Measurements from ENCODE around the gene TGM2.

TGM2 gene

GRCh38 chr20:38130687-38131587 lies 34.1 kb downstream of the TGM2 start:
- no peak for DNase-seq

DNA sequence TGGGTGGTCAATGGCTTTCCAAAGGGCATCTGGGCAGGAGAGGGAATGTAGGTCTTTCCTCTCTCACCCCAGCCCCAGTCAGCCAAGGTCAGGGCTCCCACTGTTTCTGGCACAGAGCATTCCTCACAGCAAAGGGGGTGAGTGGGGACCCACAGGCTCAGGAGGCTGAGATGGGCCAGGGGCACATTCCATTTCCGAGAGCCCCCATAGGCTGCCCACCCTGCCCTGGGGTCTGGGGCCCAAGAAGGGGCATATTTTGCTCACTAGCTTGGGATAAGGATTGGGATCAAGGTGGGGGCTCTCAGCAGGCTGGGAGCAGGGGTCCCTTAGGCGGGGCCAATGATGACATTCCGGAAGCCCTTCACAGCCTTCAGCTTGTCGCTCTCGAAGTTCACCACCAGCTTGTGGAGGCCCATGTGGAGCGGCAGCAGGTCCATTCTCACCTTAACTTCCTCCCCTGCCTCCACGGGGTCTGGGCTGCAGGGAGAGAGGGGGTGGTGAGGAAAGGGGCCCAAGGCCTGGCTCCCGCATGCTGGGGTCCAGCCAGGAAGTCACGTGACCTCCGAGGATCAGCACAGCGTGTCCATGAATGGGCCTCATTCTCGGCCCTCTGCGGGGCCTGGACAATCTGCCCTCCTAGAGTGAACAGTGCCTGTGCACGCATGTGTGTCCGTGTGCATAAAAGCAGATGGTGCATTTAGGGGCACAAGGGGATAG lies 35.0 kb downstream of the TGM2 start:
- DNase-seq: no peak

DNA sequence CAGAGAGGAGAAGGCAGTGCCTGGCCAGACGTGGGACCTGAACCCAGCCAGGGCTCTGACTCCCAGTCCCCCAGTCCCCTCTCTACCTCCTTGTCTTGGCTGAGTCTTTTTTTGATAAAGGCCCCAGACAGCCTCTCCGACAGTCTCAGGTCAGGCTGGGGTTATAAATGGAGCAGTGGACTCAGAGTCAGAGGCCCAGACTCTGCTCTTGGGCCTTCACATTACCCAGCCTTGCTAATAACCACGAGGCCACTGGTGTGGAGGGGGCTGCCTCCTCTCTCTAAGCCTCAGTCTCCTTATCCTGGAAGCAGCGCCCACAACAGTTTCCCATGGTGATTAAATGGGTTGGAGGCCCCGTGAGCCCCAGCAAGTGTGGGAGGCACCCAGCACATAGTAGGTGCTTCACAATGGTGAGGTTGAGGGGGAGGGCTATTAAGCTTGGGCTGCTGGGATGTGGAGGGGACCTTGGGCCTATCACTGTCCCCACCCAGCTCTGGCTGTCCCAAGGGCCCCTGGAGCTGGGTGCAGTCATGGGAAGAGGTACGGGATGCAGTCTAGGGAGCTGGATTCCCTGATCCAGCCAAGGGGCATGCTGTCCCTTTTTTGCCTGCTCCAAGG lies 35.7 kb downstream of the TGM2 start:
- DNase-seq: no peak

DNA sequence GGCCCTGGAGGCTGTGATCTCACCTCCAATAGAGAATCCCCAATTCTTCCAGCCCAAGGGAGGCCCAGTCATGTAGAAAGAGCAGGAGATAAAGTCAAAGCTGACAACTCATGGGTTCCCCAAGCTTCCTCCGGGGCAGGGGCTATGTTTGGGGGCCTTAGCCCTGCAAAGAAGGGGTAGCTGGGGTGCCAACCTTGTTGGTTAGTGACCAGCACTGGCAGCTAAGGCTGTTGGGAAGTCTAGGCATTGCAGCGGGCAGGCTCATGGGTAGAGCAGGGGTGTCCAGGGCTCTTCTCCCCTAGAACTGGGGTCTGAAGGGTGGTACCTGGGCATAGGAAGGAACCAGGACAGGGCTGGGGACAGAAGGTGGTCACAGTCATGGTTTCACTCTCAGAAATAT lies 36.4 kb downstream of the TGM2 start:
- no peak for DNase-seq

DNA sequence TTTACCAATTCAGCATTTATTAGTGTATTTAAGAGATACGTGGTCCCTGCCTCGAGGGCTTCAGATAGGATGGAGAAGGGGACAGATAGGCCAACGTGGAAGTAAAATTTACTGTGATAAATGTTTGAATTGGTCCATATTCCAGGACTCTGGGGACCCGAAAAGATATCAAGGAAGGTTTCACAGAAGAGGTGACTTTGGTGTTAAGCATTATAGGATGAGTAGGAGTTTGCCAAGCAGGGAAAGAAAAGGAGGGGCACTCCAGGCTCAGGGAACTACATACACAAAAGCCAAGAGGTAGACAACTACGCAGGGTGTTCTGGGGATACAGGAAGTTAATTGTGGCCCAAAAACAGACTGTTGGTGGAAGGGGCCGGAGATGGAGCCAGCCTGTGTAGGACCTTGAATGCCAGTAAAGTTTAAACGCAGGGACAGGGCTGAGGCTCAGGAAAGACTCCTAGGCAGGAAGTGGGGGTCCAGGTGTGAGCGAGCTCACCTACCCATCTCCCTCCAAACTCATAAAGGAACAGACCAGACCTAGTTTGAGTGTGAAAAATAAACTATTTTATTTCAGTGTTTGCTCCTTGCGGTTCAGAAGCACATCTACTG lies 37.0 kb downstream of the TGM2 start:
- DNase-seq: no peak

DNA sequence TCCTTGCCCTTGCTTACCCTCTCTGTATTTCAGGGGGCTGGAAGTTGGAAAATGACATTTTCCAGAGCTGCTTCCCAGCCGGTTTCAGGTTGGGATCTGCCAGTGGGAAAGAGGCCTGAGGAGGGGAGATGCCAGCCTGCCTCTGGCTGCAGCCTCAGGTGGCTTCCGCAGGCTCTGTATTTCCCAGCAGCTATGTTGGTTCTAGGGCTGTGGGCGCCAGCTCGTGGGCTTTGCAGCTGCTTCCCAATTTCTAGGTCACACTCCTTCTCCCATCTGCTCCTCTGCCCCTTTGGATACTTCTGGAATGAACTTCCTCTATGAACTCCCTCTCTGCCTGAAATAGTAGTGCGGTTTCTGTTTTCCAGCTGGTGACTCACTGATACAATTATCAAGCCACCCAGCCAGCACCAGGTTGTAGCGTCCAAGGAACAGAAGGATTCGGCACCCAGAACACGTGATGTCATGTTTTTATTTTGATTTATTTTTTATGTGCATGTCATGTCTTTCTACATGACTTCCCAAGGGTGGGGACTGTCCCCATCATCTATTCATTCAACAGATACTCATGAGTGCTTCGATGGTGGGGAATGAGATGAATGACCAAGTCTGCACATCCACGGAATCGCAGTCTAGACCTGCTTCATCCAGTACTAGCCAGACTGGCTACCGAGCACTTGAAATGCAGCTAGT lies 38.0 kb downstream of the TGM2 start:
- no peak for DNase-seq

GRCh38 chr20:38126146-38126921 lies 38.7 kb downstream of the TGM2 start:
- DNase-seq: no peak

GRCh38 chr20:38125157-38126056 lies 39.7 kb downstream of the TGM2 start:
- DNase-seq: no peak

DNA sequence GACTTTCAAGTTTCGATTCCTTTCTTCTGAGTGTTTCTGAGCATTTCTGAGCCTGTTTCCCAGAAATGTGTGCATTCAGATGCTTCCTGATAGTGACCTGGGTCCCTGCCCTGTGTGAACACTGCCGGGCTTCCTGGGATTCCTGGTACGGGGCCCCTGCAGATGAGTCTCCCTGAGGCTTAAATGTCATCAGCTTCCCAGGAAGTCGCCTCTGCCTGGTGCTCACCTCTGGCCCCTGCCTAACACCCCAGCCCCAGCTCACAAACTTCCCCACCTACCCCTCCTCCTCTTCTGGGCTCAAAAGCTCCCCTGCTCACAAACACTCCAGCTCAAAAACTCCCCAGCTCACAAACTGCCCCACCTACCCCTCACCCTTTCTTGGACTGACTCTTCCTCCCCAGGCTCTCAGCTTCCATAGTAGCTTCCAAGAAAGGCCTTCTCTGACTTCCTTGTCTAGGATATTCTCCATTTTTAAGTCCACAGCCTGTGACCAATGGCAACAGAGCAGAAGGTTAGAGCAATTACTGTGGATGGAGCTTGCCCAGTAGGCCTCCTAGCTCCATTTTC lies 42.0 kb downstream of the TGM2 start:
- DNase-seq: no peak

DNA sequence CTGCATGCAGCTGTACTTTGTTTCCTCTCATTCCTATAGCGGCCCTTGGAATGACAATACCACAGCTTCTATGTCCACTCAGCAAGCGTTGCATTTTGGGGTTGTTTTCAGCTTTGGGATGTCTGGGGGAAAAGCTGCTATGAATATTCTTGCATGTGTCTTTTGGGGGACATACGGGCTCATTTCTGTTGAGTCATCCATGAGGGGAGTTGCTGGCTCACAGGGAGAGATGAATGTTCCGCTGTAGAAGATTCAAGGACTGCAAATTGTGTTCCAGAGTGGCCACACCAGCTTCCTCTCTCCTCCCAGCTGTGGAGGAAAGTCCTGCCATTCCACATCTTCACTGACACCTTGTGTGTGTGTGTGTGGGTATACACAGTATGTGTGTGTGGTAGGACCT lies 43.3 kb downstream of the TGM2 start:
- DNase-seq: no peak

- DNase-seq: no peak
Measured at GRCh38 chr20:38120625-38120988, 44.5 kb downstream of the TGM2 start.

GRCh38 chr20:38119446-38119845 lies 45.6 kb downstream of the TGM2 start:
- DNase-seq: no peak

- DNase-seq: no peak
Measured at GRCh38 chr20:38117635-38118034, 47.4 kb downstream of the TGM2 start.

GRCh38 chr20:38117205-38117604 lies 47.9 kb downstream of the TGM2 start:
- no peak for DNase-seq

GRCh38 chr20:38116409-38117165 lies 48.5 kb downstream of the TGM2 start:
- DNase-seq: no peak

DNA sequence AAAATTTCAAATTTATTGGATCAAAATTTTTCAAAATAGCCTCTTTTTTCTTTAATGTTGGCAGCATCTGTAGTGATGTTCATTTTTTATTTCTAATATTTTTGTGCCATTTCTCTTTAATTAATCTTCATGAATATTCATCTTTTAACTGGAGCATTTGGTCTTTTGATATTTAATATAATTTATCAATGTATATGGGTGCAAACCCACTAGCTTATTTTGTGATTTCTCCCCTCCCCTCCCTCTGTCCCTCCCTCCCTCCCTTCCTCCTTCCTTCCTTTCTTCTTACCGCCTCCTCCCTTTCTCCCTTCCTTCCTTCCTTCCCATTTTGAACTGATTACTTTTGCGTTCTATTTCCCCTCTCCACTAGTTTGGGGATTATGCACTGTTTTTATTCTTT lies 49.2 kb downstream of the TGM2 start:
- no peak for DNase-seq

- no peak for DNase-seq
Measured at GRCh38 chr20:38115205-38115604, 49.9 kb downstream of the TGM2 start.

DNA sequence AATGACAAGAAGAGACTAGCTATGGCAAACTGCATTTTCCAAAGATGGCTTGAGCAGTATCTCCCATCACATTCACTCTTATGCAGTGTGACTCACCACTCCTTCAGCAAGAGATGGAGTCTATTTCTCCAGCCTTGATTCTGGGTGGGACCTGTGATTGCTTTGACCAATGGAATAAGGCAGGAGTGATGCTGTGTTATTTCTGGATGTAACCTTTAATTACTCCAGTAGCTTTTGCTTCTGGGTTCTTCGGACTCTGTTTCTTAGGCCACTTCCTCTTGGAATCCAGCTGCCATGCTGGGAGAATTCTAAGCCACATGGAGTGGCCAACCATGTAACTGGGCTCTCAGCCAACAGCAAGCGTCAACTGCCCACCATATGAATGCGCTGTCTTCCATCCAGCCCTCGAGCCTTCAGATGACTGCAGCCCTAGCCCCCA lies 50.7 kb downstream of the TGM2 start:
- DNase-seq: no peak

GRCh38 chr20:38113401-38114325 lies 51.4 kb downstream of the TGM2 start:
- DNase-seq: no peak

Data from CD4-positive, alpha-beta T cell treated with Interleukin-12 subunit alpha and Interleukin-12 subunit beta, for 1 hour (primary cell).